Activated effector memory CD4-positive, alpha-beta T cell treated with anti-CD3 and anti-CD28 coated beads, Interleukin-2, amount 50 U/mL, for 16 hours (primary cell): ENCODE results near the gene NFATC1.
A peak's percentile ranks its signal among the peaks of the same experiment; 100 is the strongest.

ENCODE experiments used
- DNase-seq: peaks from one replicate; pipeline ENCODE4 v3.0.0-alpha.2; 2020

The NFATC1 gene

DNA sequence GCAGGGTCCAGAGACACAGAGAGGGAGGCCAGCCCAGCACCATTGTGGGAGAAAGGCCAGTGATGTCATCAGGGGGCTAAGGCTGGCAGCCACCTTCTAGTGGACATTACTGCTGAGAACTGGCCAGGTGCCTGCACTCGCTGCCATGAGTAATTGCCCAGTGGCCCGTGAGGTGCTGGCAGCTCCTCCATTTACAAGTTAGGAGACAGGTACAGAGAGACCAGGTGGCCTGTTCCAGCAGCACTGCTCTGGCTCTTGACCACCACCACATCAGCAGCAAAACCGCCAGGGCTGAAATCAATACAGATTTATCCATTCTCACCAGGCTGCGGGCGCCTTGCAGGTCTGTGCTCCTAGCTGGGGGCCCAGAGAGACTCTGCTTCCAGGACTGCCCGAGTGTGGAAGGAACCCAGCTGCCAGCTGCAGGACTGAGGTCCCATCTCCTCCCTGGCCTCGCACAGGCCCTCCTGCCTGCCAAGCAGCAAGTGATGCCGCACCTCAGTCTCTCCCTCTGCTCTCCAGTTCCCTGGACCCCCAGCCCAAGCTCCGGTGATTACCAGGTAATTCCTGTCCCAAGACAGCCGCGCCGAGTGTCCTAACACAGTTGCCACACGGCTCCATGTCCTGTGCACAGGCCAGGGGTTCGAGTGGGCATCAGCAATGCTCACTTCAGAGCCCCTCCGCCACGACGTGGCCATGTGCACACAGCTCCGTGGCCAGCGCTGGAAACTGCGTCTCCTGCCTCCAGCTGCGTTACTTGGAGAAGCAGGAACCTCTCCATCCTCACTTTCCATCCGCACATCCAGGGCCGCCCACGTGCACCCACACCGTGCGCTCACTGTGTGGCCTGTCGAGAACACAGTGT, 182.9 kb downstream of the NFATC1 start:
- DNase-seq, result peak; percentile 59
